Endothelial cell of umbilical vein (primary cell): Measurements from ENCODE around the gene GRB2. TPM values are rescaled to one million over a fixed set of nuclear protein-coding genes. Genes with fewer than 3 reads are reported as not detected.

Experiments used
- BruUV-seq: library from RNA; stranded (reverse); fragments of 400-500 nt; replicated peaks from 2 replicates; lab custom pipeline; 2021; lab: Mats Ljungman, UMichigan
- CTCF ChIA-PET: fragments of 300-600, 350-600 bp; sonication (Branson Sonifier 250); formaldehyde crosslinking; loops from one replicate; lab custom pipeline; 2021; ENCODE audit warnings: antibody characterized with exemption, inconsistent platforms; lab: Charles Lee
- POLR2A ChIA-PET: fragments of 300-600, 350-600 bp; sonication (Branson Sonifier 250); formaldehyde crosslinking; loops from one replicate; lab custom pipeline; 2021; ENCODE audit warnings: antibody characterized with exemption, inconsistent platforms; lab: Charles Lee
- DNase-seq: peaks from one replicate; pipeline ENCODE4 v3.0.0-alpha.2; 2011; ENCODE audit warnings: low read depth, low spot score
- FAIRE-seq: peaks from 2 replicates; lab custom pipeline; 2011; peaks lifted over from hg19 to GRCh38; lab: Jason Lieb, UNC
- H2AFZ ChIP-seq: 2 replicates; pipeline ENCODE4 v1.6.0; 2012; ENCODE audit warnings: low read depth, low read length, control low read depth, inconsistent platforms
- H3K27ac ChIP-seq: 2 replicates; pipeline ENCODE4 v1.5.1; 2011; ENCODE audit warnings: low read depth, mild to moderate bottlenecking, control low read depth, low read length, moderate library complexity; ENCODE audit not compliant: insufficient read depth
- H3K27me3 ChIP-seq, 2 experiments: 2 replicates each; pipeline versions ENCODE4 v1.6.0 to v1.6.1; 2011; ENCODE audit warnings: low read length in 2 of 2, mixed read lengths in 1 of 2; ENCODE audit not compliant: control insufficient read depth in 2 of 2, insufficient read depth in 2 of 2
- H3K36me3 ChIP-seq, 2 experiments: 2 replicates in 1 of 2; 3 replicates in 1 of 2; pipeline ENCODE4 v1.5.1; 2011; ENCODE audit warnings: low read length in 2 of 2, mild to moderate bottlenecking in 1 of 2, moderate library complexity in 1 of 2; ENCODE audit not compliant: control insufficient read depth in 2 of 2, insufficient read depth in 2 of 2; ENCODE audit errors: extremely low read depth in 1 of 2
- H3K4me1 ChIP-seq: 3 replicates; pipeline ENCODE4 v1.5.1; 2011; ENCODE audit warnings: mild to moderate bottlenecking, low read length; ENCODE audit not compliant: control insufficient read depth, insufficient read depth; ENCODE audit errors: extremely low read depth
- H3K4me2 ChIP-seq: 2 replicates; pipeline ENCODE4 v1.6.1; 2011; ENCODE audit warnings: low read length, control low read depth, mixed read lengths; ENCODE audit not compliant: insufficient read depth
- H3K4me3 ChIP-seq, 3 experiments: fragments of 200-600 bp in 1 of 3; sonication (generic), shearing (Covaris generic) in 1 of 3; replicated peaks in 1 of 3; 2 replicates each; pipeline ENCODE4 v1.5.1; 2011 to 2016; ENCODE audit warnings: control low read depth in 3 of 3, low read length in 3 of 3, mild to moderate bottlenecking in 2 of 3, inconsistent platforms in 1 of 3, low read depth in 1 of 3, moderate library complexity in 1 of 3; ENCODE audit not compliant: insufficient read depth in 1 of 3
- H3K79me2 ChIP-seq: 2 replicates; pipeline ENCODE4 v1.6.0; 2012; ENCODE audit warnings: low read length, inconsistent platforms; ENCODE audit not compliant: control insufficient read depth, insufficient read depth
- H3K9ac ChIP-seq: replicated peaks from 2 replicates; pipeline ENCODE3; 2011; ENCODE audit warnings: low read length, control low read depth; ENCODE audit not compliant: insufficient read depth; ENCODE audit errors: extremely low read depth
- H3K9me1 ChIP-seq: replicated peaks from 3 replicates; pipeline ENCODE4 v1.6.0; 2011; ENCODE audit warnings: mild to moderate bottlenecking, low read length; ENCODE audit not compliant: control insufficient read depth, insufficient read depth; ENCODE audit errors: extremely low read depth
- H3K9me3 ChIP-seq: replicated peaks from 2 replicates; pipeline ENCODE4 v1.5.1; 2012; ENCODE audit warnings: low read length, inconsistent platforms; ENCODE audit not compliant: control insufficient read depth, insufficient read depth
- H4K20me1 ChIP-seq: replicated peaks from 2 replicates; pipeline ENCODE3; 2011; ENCODE audit warnings: mild to moderate bottlenecking, low read length; ENCODE audit not compliant: control insufficient read depth, insufficient read depth; ENCODE audit errors: extremely low read depth
- CTCF ChIP-seq, 2 donors: IDR thresholded peaks; 1 replicate in 1 of 2; 2 replicates in 1 of 2; pipeline ENCODE4 v1.5.1; 2011; ENCODE audit warnings: low read length in 2 of 2, mild to moderate bottlenecking in 2 of 2, moderate library complexity in 2 of 2, control low read depth in 1 of 2, inconsistent platforms in 1 of 2, low read depth in 1 of 2; ENCODE audit not compliant: insufficient read depth in 1 of 2; ENCODE audit errors: extremely low read depth in 1 of 2
- FOS ChIP-seq: IDR thresholded peaks from 2 replicates; pipeline ENCODE4 v1.6.1; 2011; ENCODE audit warnings: mild to moderate bottlenecking, low read length, moderate library complexity, borderline replicate concordance; ENCODE audit not compliant: insufficient read depth
- dilution Hi-C: fragments of 300-500 bp; cut with MboI; formaldehyde crosslinking; loops from one replicate; pipeline ENCODE4 v1.15.0; 2019; ENCODE audit warnings: low sequenced_read_pairs; ENCODE audit not compliant: extremely low pct_ligation_motif_present
- intact Hi-C: fragments of 100-400 bp; cut with micrococcal nuclease; formaldehyde crosslinking; loops from one replicate; pipeline ENCODE4 v1.10.0; 2022
- microRNA-seq: library from miRNA; unstranded; fragments of <30 nt; microRNA quantifications from one replicate; pipeline ENCODE4 v1.2.0, GENCODE V29; 2021; ENCODE audit warnings: borderline number of aligned reads, borderline replicate concordance
- polyA plus RNA-seq, 4 experiments: library from polyadenylated mRNA; depleted of rRNA in 3 of 4; stranded (reverse) in 3 of 4; unstranded in 1 of 4; fragments of >200 nt; gene quantifications; 2 replicates each; pipeline versions ENCODE4 v1.2.1 to v1.2.3, GENCODE V29; 2011 to 2012; ENCODE audit warnings: missing spikeins in 1 of 4
- small RNA-seq: library from RNA; depleted of rRNA; stranded (forward); fragments of <200 nt; gene quantifications from one replicate; pipeline ENCODE3, GENCODE V24; 2012; ENCODE audit warnings: low replicate concordance, low read depth; ENCODE audit not compliant: insufficient read depth, insufficient read length
- total RNA-seq: library from RNA; stranded (reverse); gene quantifications from 2 replicates; pipeline ENCODE4 v1.2.3, GENCODE V29; 2021

Gene GRB2
- total and polyA plus RNA-seq, 2 donors (not counting 3 experiments of a cell fraction or from before 2014, with no cell fraction given) = 51.5 to 93.9 TPM

GRCh38 chr17:75269844-75270217 lies 135.6 kb downstream of the GRB2 start:
- H3K79me2 ChIP-seq = no peaks in the 10 kb centered on the region
- no peaks in the 10 kb centered on the region for H4K20me1 ChIP-seq
- no TSS peak for BruUV-seq
- ChIA-PET CTCF (interaction anchor here (1.3 to 4.1 kb wide), 13 partner anchors 8 to 586 kb away, joined by 4 to 91 read pairs (median 14); partner anchors contain the start of genes GGA3, MRPS7, SLC25A19 and WBP2), POLR2A (interaction anchor here (1.7 to 2.3 kb wide), 3 partner anchors 9 to 124 kb away, joined by 3 to 23 read pairs (median 17); partner anchors contain the start of genes GGA3, MRPS7 and SLC25A19)
- H3K27ac ChIP-seq = no peak overlapping the region
- dilution Hi-C loops = no loop called here
- H3K4me3 ChIP-seq = peak overlapping the region in 2 of 3 experiments; percentile 53 to 89
- no peak overlapping the region for H3K9ac ChIP-seq
- H3K9me3 ChIP-seq = no peaks in the 10 kb centered on the region
- peak overlapping the region; percentile 77 for H3K4me2 ChIP-seq
- H2AFZ ChIP-seq = peak overlapping the region; percentile 65
- H3K4me1 ChIP-seq = peaks cover 44% of the 10 kb centered on the region
- intact Hi-C loops = loop anchor here (2.0 kb wide), 2 partner anchors 19 to 135 kb away; partner anchors contain the start of genes GRB2 and SLC25A19
- H3K36me3 ChIP-seq = peaks cover 3 to 4% of the 10 kb centered on the region in 2 experiments
- H3K9me1 ChIP-seq = no peaks in the 10 kb centered on the region
- FAIRE-seq (no peak), DNase-seq (no peak)
- H3K27me3 ChIP-seq = no peaks in the 10 kb centered on the region
- no peak for TF ChIP-seq FOS
- no peak for TF ChIP-seq CTCF (IDR thresholded peaks at IDR 0.05; ENCODE audit: extremely low read depth in 1 of 2, insufficient read depth in 1 of 2, low read depth in 1 of 2, low read length in 2 of 2)

Small RNAs within 50 kb of the gene (microRNA-seq; reads per million reads assigned to microRNA genes)
- not detected for gene MIR3678

Small RNAs within 50 kb of the gene (small RNA-seq; reads per million reads assigned to genes)
- gene MIR3678 = not detected
- gene RF00019 = not detected
- not detected for gene RNU6-938P

Other genes starting within 250 kb of the GRB2 start
- 424 and 437 TPM in 2 replicates for gene SUMO2, start 222.7 kb downstream of the GRB2 start, total RNA-seq
- 62.0 and 75.6 TPM in 2 replicates for gene SUMO2, start 222.7 kb downstream of the GRB2 start, polyA plus RNA-seq
- gene NUP85, start 200.0 kb downstream of the GRB2 start, total RNA-seq = 98.3 and 105 TPM in 2 replicates
- gene NUP85, start 200.0 kb downstream of the GRB2 start, polyA plus RNA-seq = 116 and 120 TPM in 2 replicates
- gene GGA3, start 144.1 kb downstream of the GRB2 start, total RNA-seq = 39.2 and 62.9 TPM in 2 replicates
- 41.2 and 41.6 TPM in 2 replicates for gene GGA3, start 144.1 kb downstream of the GRB2 start, polyA plus RNA-seq
- 65.7 and 79.8 TPM in 2 replicates for gene MRPS7, start 143.8 kb downstream of the GRB2 start, total RNA-seq
- 74.8 and 82.8 TPM in 2 replicates for gene MRPS7, start 143.8 kb downstream of the GRB2 start, polyA plus RNA-seq
- gene MIF4GD, start 134.4 kb downstream of the GRB2 start, total RNA-seq = 12.3 and 12.4 TPM in 2 replicates
- 35.7 and 37.1 TPM in 2 replicates for gene MIF4GD, start 134.4 kb downstream of the GRB2 start, polyA plus RNA-seq
- 16.8 and 20.9 TPM in 2 replicates for gene SLC25A19, start 116.2 kb downstream of the GRB2 start, total RNA-seq
- 20.0 and 20.6 TPM in 2 replicates for gene SLC25A19, start 116.2 kb downstream of the GRB2 start, polyA plus RNA-seq
- 68.4 and 69.2 TPM in 2 replicates for gene TMEM94, start 51.0 kb upstream of the GRB2 start, total RNA-seq
- 75.9 and 131 TPM in 2 replicates for gene TMEM94, start 51.0 kb upstream of the GRB2 start, polyA plus RNA-seq
- gene CASKIN2, start 109.9 kb upstream of the GRB2 start, total RNA-seq = 34.6 and 37.6 TPM in 2 replicates
- gene CASKIN2, start 109.9 kb upstream of the GRB2 start, polyA plus RNA-seq = 10.6 and 13.0 TPM in 2 replicates
- gene TSEN54, start 110.8 kb upstream of the GRB2 start, total RNA-seq = 16.7 and 22.3 TPM in 2 replicates
- 26.3 and 28.8 TPM in 2 replicates for gene TSEN54, start 110.8 kb upstream of the GRB2 start, polyA plus RNA-seq
- gene LLGL2, start 120.0 kb upstream of the GRB2 start, total RNA-seq = 5.4 and 5.8 TPM in 2 replicates
- gene LLGL2, start 120.0 kb upstream of the GRB2 start, polyA plus RNA-seq = 5.3 and 6.1 TPM in 2 replicates
- gene MYO15B, start 182.1 kb upstream of the GRB2 start, total RNA-seq = 27.2 and 87.8 TPM in 2 replicates
- 10.2 and 15.7 TPM in 2 replicates for gene MYO15B, start 182.1 kb upstream of the GRB2 start, polyA plus RNA-seq
- gene SMIM5, start 227.8 kb upstream of the GRB2 start, total RNA-seq = not detected in 2 replicates
- not detected in 2 replicates for gene SMIM5, start 227.8 kb upstream of the GRB2 start, polyA plus RNA-seq